ENCODE results near the gene PLEKHG4B. TPM values are rescaled to one million over a fixed set of nuclear protein-coding genes. Genes with fewer than 3 reads are reported as not detected.

PLEKHG4B gene
- total RNA-seq, 1 experiment from 2014 or later: 1.2 TPM

- no peak overlapping the region for H2AFZ ChIP-seq (ENCODE audit: low read length)
- H3F3A ChIP-seq (ENCODE audit: low read length, unreplicated experiment): no peaks in the 10 kb centered on the region
- BruUV-seq (replicated peaks): no TSS peak
- H3K4me2 ChIP-seq (ENCODE audit: low read length): no peak overlapping the region
- H3K4me1 ChIP-seq (ENCODE audit: insufficient read depth, low read length): peaks cover 11% of the 10 kb centered on the region
- no peak overlapping the region for H3K27ac ChIP-seq (ENCODE audit: low read length)
- no peak for TF ChIP-seq CTCF (conservative IDR thresholded peaks at IDR 0.05; ENCODE audit: low read depth, low read length)
- TF ChIP-seq EZH2phosphoT487 (IDR thresholded peaks at IDR 0.05; ENCODE audit: borderline replicate concordance, low read length): no peak
- TF ChIP-seq EZH2 (IDR thresholded peaks at IDR 0.05; ENCODE audit: low read length, unreplicated experiment): no peak
- H3K27me3 ChIP-seq (ENCODE audit: low read length): no peaks in the 10 kb centered on the region
- POLR2A ChIA-PET (ENCODE audit: unreplicated experiment): no interaction called here
- CTCF ChIA-PET: no interaction called here
- H3K9ac ChIP-seq (ENCODE audit: low read length): no peak overlapping the region
- intact Hi-C loops (cut with micrococcal nuclease): no loop called here
- no peak for DNase-seq
- H3K9me3 ChIP-seq (ENCODE audit: low read length): no peaks in the 10 kb centered on the region
- H3K36me3 ChIP-seq (ENCODE audit: low read depth, low read length): no peaks in the 10 kb centered on the region
- ATAC-seq: no peak
- H3K79me2 ChIP-seq (ENCODE audit: low read length): no peaks in the 10 kb centered on the region
- no peaks in the 10 kb centered on the region for H3K9me2 ChIP-seq (replicated peaks; ENCODE audit: low read length)
- no peak overlapping the region for H3K4me3 ChIP-seq (ENCODE audit: low read length)
- H4K20me1 ChIP-seq (ENCODE audit: low read length): no peaks in the 10 kb centered on the region
These were observed 93.4 kb downstream of the PLEKHG4B start for GRCh38 chr5:185095-186070.

DNA sequence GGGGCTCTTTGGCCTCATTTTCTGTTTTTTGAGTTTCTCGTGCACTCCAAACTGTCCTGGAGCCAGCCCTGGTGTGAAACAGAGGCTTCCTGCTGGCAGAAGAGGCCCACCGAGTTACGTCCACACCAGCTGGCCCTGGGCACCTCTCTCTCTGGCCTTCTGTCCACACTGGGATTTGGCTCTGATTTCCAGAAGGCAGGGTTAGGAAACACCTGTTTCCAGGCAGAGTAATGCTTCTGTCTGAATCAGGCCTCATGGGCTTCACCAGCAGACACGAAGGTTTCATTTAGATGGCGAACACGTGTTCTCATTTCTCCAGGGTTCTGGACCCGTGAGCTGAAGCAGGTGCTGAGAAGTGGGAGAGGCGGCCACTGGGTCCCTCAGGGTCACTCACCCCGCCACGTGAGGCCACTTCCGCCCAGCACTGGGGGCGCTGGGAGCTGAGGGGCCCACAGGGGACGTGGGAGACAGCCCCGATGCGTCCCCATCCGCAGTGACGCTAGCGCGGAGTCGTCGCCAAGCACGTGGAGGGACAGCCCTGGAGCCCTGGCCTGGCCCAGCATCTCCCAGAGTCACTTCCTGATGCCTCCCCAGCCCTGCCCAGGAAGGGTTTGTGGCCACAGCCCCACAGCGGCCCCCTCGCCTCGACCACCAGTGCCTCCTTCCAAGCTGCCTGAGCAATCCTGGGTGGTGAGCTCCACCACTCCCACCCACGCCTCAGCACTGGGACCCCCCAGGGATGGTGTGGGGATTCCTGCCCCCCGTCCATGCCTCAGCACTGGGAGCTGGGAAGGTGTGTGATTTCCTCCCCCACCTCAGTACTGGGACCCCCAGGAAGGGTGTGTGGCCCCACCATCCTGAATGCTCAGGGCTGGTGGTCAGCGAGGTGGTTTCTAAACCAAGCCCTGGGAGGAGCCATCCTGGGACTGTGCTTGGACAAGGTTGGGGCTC is 94.4 kb downstream of the PLEKHG4B start:
- no peaks in the 10 kb centered on the region for H3K27me3 ChIP-seq (ENCODE audit: low read length)
- no TSS peak for BruUV-seq (replicated peaks)
- no peak overlapping the region for H3K4me2 ChIP-seq (ENCODE audit: low read length)
- DNase-seq (no peak), ATAC-seq (no peak)
- H4K20me1 ChIP-seq (ENCODE audit: low read length): no peaks in the 10 kb centered on the region
- no peaks in the 10 kb centered on the region for H3F3A ChIP-seq (ENCODE audit: low read length, unreplicated experiment)
- no peak overlapping the region for H3K4me3 ChIP-seq (ENCODE audit: low read length)
- no peak overlapping the region for H3K9ac ChIP-seq (ENCODE audit: low read length)
- no peak overlapping the region for H3K27ac ChIP-seq (ENCODE audit: low read length)
- no peaks in the 10 kb centered on the region for H3K9me2 ChIP-seq (replicated peaks; ENCODE audit: low read length)
- H3K9me3 ChIP-seq (ENCODE audit: low read length): no peaks in the 10 kb centered on the region
- H3K36me3 ChIP-seq (ENCODE audit: low read depth, low read length): no peaks in the 10 kb centered on the region
- H2AFZ ChIP-seq (ENCODE audit: low read length): no peak overlapping the region
- intact Hi-C loops (cut with micrococcal nuclease): no loop called here
- H3K4me1 ChIP-seq (ENCODE audit: insufficient read depth, low read length): peaks cover 11% of the 10 kb centered on the region
- POLR2A ChIA-PET (ENCODE audit: unreplicated experiment): no interaction called here
- TF ChIP-seq EZH2 (IDR thresholded peaks at IDR 0.05; ENCODE audit: low read length, unreplicated experiment) (no peak), EZH2phosphoT487 (IDR thresholded peaks at IDR 0.05; ENCODE audit: borderline replicate concordance, low read length) (no peak), CTCF (conservative IDR thresholded peaks at IDR 0.05; ENCODE audit: low read depth, low read length) (no peak)
- H3K79me2 ChIP-seq (ENCODE audit: low read length): no peaks in the 10 kb centered on the region
- CTCF ChIA-PET: no interaction called here
